Hepatocyte (in vitro differentiated cells): ENCODE measurements around the gene ARHGAP21.
"Not testable (repeated sequence)": the region's sequence is repeated elsewhere in the genome, so short reads cannot be mapped to it uniquely, and the experiment has no call there.

Experiments used
- CTCF ChIP-seq: fragments of 200-600 bp; sonication (generic); IDR thresholded peaks from 2 replicates; pipeline ENCODE4 v1.5.1; 2016; ENCODE audit warnings: antibody characterized with exemption, mild to moderate bottlenecking; ENCODE audit not compliant: poor library complexity
- EZH2 ChIP-seq: fragments of 200-600 bp; sonication (generic); IDR thresholded peaks from 2 replicates; pipeline ENCODE4 v1.6.1; 2016; ENCODE audit warnings: antibody characterized with exemption, mild to moderate bottlenecking, borderline replicate concordance
- EZH2phosphoT487 ChIP-seq: fragments of 200-600 bp; sonication (generic); IDR thresholded peaks from one replicate; pipeline ENCODE4 v1.6.1; 2018; ENCODE audit warnings: antibody characterized with exemption, mild to moderate bottlenecking, low read depth, moderate library complexity; ENCODE audit not compliant: unreplicated experiment, severe bottlenecking

GRCh38 chr10:24726029-24726428 is 2.3 kb upstream of the ARHGAP21 start:
- not testable (repeated sequence) for TF ChIP-seq CTCF, EZH2phosphoT487, EZH2
